Fibroblast of pulmonary artery (primary cell): ENCODE results near the gene ARSD.

Experiments
- DNase-seq: peaks from one replicate; pipeline ENCODE4 v3.0.0-alpha.2; 2010; ENCODE audit warnings: low read depth
- H3K4me3 ChIP-seq: replicated peaks from 2 replicates; pipeline ENCODE4 v1.5.1; 2011; ENCODE audit warnings: low read depth, mild to moderate bottlenecking, control low read depth, low read length, moderate library complexity
- TF ChIP-seq, protein P1 (sequence below): IDR thresholded peaks from 2 replicates; pipeline ENCODE4 v1.5.1; 2011; ENCODE audit warnings: mild to moderate bottlenecking, control low read depth, low read length, inconsistent platforms; ENCODE audit errors: missing control alignments

The ARSD gene

GRCh38 chrX:2874222-2875135, 54.7 kb downstream of the ARSD start:
- no peak overlapping the region for H3K4me3 ChIP-seq
- DNase-seq, result no peak
- TF ChIP-seq, protein P1, sequence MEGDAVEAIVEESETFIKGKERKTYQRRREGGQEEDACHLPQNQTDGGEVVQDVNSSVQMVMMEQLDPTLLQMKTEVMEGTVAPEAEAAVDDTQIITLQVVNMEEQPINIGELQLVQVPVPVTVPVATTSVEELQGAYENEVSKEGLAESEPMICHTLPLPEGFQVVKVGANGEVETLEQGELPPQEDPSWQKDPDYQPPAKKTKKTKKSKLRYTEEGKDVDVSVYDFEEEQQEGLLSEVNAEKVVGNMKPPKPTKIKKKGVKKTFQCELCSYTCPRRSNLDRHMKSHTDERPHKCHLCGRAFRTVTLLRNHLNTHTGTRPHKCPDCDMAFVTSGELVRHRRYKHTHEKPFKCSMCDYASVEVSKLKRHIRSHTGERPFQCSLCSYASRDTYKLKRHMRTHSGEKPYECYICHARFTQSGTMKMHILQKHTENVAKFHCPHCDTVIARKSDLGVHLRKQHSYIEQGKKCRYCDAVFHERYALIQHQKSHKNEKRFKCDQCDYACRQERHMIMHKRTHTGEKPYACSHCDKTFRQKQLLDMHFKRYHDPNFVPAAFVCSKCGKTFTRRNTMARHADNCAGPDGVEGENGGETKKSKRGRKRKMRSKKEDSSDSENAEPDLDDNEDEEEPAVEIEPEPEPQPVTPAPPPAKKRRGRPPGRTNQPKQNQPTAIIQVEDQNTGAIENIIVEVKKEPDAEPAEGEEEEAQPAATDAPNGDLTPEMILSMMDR, result no peak

DNA sequence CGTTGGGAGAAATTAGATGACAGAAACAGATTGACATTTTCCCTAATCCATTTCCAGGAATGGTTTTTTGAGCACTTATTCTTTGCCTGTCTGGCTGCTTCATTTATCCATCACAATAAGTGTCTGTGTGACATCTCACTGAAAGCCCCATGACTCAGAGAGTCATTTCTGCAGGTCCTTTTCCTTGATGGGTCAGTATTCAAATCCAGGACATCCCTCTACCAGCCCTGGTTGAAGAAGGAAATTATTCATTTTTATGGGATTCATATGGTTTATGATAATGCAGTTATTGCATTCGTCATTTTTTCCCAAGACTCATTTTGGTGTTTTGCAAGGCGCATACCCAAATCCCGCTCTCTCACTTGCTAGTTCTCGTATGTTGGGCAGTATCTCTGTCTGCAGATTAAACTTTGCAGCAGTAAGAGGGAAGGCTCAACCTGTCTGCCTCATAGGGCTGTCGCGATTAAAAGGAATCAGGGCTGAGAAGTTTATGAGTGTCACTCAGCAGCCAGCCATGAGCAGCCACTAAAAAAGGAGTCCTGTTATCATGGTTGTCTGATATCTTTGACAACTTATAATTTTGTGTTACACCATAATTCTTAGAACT, 56.4 kb downstream of the ARSD start:
- no peak for DNase-seq
- H3K4me3 ChIP-seq, result no peak overlapping the region
- TF ChIP-seq, protein P1, result no peak

GRCh38 chrX:2871831-2872230, 57.3 kb downstream of the ARSD start:
- no peak for DNase-seq
- TF ChIP-seq, protein P1, result no peak
- no peak overlapping the region for H3K4me3 ChIP-seq

- H3K4me3 ChIP-seq, result no peak overlapping the region
- TF ChIP-seq, protein P1, result no peak
- DNase-seq, result no peak
These were observed 58.5 kb downstream of the ARSD start for GRCh38 chrX:2870650-2871049.

- TF ChIP-seq, protein P1, result no peak
- no peak overlapping the region for H3K4me3 ChIP-seq
- no peak for DNase-seq
These were observed 61.9 kb downstream of the ARSD start for GRCh38 chrX:2867206-2867605.

DNA sequence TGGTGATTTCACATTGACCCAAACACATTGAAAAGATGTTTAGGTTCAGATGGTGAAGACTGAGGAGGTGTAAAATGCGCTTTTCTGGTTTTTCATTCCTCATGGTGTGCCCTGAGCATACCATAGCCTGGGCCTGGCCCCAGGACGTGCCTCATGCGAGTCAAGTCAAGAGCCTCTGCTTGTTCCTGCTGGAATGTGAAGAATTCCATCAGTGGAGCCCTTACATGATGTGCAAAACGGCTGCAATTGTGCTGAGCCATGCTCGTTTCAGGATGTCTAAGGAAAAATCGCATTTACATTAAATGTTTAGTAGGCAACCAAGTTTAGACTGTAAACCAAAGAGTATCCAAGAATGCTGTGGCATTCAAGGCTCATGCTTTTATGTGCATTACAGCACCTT, 65.5 kb downstream of the ARSD start:
- H3K4me3 ChIP-seq, result no peak overlapping the region
- no peak for DNase-seq
- TF ChIP-seq, protein P1, result no peak

GRCh38 chrX:2862404-2862803, 66.7 kb downstream of the ARSD start:
- TF ChIP-seq, protein P1, result no peak
- H3K4me3 ChIP-seq, result no peak overlapping the region
- no peak for DNase-seq
